HG02852 (cell line): ENCODE results near the gene CDADC1.

Experiments used
- ATAC-seq: cut with Tn5 transposase; IDR thresholded peaks from one replicate; pipeline ENCODE4 v1.9.1; 2021; ENCODE audit warnings: mild to moderate bottlenecking, moderate library complexity; ENCODE audit not compliant: unreplicated experiment

The CDADC1 gene

GRCh38 chr13:49235856-49236431 lies 11.8 kb upstream of the CDADC1 start:
- no peak for ATAC-seq

- ATAC-seq = no peak
Observed at GRCh38 chr13:49238621-49239020, 9.1 kb upstream of the CDADC1 start.

GRCh38 chr13:49240017-49240416 lies 7.7 kb upstream of the CDADC1 start:
- ATAC-seq = no peak

GRCh38 chr13:49241296-49241695 lies 6.4 kb upstream of the CDADC1 start:
- ATAC-seq = no peak

GRCh38 chr13:49245101-49245500 lies 2.6 kb upstream of the CDADC1 start:
- no peak for ATAC-seq

GRCh38 chr13:49246850-49247642 lies 679 bp upstream of the CDADC1 start:
- ATAC-seq = peak; percentile 35

GRCh38 chr13:49248622-49249002 lies 887 bp downstream of the CDADC1 start:
- ATAC-seq = no peak

GRCh38 chr13:49251326-49251725 lies 3.6 kb downstream of the CDADC1 start:
- ATAC-seq = no peak

GRCh38 chr13:49253310-49253709 lies 5.6 kb downstream of the CDADC1 start:
- no peak for ATAC-seq

- no peak for ATAC-seq
Observed at GRCh38 chr13:49254007-49254406, 6.3 kb downstream of the CDADC1 start.

- ATAC-seq = no peak
Observed at GRCh38 chr13:49256841-49257240, 9.1 kb downstream of the CDADC1 start.

GRCh38 chr13:49258089-49258796 lies 10.5 kb downstream of the CDADC1 start:
- no peak for ATAC-seq

- ATAC-seq = no peak
Observed at GRCh38 chr13:49259586-49259985, 11.9 kb downstream of the CDADC1 start.

GRCh38 chr13:49262634-49263033 lies 14.9 kb downstream of the CDADC1 start:
- no peak for ATAC-seq

GRCh38 chr13:49265822-49266221 lies 18.1 kb downstream of the CDADC1 start:
- ATAC-seq = no peak

- peak; percentile 55 for ATAC-seq
Observed at GRCh38 chr13:49271264-49271663, 23.5 kb downstream of the CDADC1 start.

- ATAC-seq = no peak
Observed at GRCh38 chr13:49272296-49272695, 24.6 kb downstream of the CDADC1 start.

- ATAC-seq = no peak
Observed at GRCh38 chr13:49278211-49278610, 30.5 kb downstream of the CDADC1 start.

- ATAC-seq = no peak
Observed at GRCh38 chr13:49279112-49279511, 31.4 kb downstream of the CDADC1 start.

GRCh38 chr13:49279885-49280284 lies 32.2 kb downstream of the CDADC1 start:
- no peak for ATAC-seq

GRCh38 chr13:49287995-49288394 lies 40.3 kb downstream of the CDADC1 start:
- no peak for ATAC-seq

GRCh38 chr13:49288458-49288857 lies 40.7 kb downstream of the CDADC1 start:
- no peak for ATAC-seq
